Midbrain (tissue), 1 donor: ENCODE measurements around the gene GIPC3.
A peak's percentile ranks its signal among the peaks of the same experiment; 100 is the strongest.
"Not testable (repeated sequence)": the region's sequence is repeated elsewhere in the genome, so short reads cannot be mapped to it uniquely, and the experiment has no call there.

Experiments
- DNase-seq: peaks from one replicate; lab custom pipeline; 2025; lab: John Stamatoyannopoulos, UW

Gene GIPC3

DNA sequence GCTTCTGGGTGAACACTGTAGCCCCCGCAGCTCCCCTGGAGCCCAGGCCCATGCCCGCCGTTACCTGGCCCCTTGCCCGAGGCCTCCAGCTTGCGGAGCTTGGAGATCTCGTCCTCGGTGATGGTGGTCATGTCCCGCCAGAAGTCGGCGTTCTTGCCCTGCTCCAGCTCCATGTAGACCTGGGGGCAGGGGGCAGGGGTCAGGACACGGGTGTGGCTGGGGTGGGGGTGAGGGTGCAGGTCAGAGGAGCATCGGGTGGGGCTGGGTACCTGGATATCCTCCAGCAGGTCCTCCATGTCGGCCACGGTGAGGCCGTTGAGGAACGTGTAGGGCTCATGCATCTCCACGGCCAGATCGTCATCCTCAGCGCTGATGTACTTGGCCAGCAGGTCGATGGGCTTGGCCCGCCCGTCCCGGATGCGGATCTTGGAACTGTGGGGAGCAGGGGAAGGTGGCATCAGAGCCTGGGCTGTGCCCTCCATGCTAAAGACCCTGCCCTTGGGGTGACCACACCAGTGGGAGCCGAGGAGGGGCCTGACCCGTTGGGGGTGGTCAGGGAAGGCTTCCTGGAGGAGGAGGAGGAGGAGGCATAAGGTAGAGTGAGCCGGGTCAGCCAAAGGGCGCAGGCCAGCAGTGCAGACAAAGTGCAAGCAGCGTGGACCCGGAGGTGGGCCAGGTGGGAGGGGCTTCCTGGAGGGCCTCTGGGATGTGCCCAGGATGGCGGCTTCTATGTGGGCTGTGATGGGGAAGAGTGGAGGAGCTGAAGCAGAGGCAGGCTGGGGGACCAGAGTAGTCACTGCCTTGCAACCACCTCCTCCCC is 33.7 kb downstream of the GIPC3 start:
- no peak for DNase-seq

DNA sequence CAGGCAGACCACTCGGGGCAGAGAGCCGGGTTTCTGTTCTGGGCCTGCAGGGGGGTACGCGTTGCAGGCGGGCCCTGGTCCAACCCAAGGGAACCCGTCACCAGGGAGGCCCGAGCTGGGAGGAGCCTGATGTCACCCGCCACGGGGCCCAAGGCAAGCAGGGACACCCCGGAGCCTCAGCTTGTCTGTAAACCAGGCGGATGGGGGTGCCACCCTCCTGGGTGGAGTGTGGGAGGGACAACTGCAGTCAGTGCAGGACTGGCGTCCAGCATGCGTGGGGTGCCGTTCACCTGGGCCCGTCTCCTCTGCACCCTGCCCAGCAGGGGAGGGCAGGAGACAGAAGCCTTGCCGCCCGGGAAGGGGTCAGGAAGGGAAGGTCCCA is 34.3 kb downstream of the GIPC3 start:
- no peak for DNase-seq

- no peak for DNase-seq
These were observed 35.0 kb downstream of the GIPC3 start for GRCh38 chr19:3620145-3620816.

GRCh38 chr19:3620817-3621547 is 35.7 kb downstream of the GIPC3 start:
- no peak for DNase-seq

- no peak for DNase-seq
These were observed 36.4 kb downstream of the GIPC3 start for GRCh38 chr19:3621689-3622088.

DNA sequence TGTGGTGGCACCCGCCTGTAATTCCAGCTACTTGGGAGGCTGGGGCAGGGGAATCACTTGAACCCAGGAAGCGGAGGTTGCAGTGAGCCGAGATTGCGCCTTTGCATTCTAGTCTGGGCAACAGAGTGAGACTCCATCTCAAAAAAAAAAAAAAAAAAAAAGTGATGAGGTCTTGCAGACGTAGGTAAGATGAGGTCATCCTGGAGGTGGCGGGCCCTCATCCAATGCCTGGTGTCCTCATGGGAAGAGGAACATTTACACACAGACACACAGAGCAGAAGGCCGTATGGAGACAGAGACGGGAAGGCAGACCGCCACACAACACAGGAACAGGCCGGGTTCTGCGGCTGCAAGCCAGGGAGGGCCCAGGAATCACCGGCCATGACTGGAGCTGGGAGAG is 36.9 kb downstream of the GIPC3 start:
- no peak for DNase-seq

DNA sequence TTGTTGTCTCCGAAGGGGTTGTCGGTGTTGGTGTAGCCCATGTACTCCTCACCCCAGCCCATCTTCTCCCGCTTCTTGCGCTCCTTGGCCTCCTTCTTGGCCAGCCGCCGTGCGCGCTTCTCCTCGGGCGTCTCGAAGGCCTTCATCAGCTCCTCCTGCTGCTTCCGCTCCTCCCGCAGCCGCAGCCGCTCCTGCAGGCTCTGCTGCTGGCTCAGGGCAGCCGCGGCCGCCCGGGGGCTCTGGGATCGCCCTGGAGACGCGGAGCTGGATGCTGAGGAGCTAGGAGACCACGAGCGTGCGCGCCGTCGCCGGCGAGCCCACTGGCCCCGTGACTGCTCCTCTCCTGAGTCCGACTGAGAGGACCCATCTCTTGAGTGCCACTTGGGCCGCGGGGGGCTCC is 38.4 kb downstream of the GIPC3 start:
- no peak for DNase-seq

GRCh38 chr19:3625996-3626472 is 40.8 kb downstream of the GIPC3 start:
- DNase-seq = no peak

DNA sequence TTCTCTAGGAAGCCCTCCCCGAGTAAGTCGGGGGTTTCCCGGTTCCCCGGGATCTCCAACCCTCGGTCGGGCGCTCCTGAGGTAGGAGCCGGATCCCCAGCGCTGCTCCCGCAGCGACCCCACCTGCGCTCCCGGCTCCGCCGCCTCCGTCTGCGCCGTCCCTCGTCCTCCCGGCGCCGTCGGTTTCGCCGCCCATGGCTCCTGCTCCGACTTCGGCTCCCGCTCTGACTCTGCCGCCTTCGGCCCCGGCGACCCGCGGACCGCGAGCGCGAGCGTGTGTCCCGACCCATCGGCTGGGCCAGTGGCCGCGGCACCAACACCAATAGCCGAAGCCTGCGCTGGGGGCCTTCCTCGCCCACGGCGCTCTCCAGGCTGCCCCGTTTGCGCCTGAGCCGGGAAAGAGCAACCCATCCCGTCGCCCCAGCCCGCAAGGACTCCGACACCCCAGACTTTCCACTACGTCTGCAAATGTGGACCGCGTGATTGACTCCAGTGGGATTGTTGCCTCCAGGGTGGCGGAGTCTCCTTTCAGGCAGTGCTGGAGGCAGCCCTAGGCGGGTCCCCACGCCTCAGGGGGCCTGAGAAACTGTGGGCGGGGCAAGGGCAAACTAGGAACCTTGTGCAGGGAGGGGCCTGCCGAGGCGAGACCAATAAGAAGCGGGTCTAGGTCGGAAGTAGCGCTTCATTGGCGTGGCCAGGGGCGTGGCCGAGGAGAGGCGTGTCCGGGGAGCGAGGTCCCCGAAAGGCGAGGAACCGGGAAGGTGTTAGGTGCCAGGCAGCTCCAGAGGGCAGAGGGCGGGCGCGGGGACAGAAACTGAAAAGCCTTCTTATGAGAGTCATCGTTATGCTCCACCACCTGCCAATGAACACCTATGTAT is 41.4 kb downstream of the GIPC3 start, which contains the start of gene CACTIN:
TSS of gene CACTIN (minus strand) at position 318 of the 878 bp plus-strand sequence. CDS start at position 290, 28 bp downstream.
- DNase-seq = peak; percentile 98

DNA sequence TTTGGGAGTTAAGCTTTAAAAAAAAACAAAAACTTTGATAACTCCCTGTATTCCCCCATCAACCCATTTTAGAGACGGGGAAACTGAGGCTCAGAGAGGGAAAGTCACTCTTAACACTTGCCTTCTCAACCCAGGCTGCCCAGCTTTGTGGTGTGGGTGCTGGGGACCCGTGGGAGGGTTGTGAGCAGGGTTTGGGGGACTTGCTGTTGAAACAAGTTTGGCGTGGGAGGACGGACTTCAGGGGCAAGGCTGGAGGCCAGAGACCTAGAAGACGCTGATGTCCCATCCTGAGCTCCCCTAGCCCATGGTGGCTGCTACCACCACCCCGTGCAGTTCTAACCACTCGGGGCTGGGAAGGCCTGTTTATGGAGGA is 42.1 kb downstream of the GIPC3 start:
- no peak for DNase-seq

GRCh38 chr19:3628766-3629165 is 43.5 kb downstream of the GIPC3 start:
- DNase-seq = not testable (repeated sequence)

DNA sequence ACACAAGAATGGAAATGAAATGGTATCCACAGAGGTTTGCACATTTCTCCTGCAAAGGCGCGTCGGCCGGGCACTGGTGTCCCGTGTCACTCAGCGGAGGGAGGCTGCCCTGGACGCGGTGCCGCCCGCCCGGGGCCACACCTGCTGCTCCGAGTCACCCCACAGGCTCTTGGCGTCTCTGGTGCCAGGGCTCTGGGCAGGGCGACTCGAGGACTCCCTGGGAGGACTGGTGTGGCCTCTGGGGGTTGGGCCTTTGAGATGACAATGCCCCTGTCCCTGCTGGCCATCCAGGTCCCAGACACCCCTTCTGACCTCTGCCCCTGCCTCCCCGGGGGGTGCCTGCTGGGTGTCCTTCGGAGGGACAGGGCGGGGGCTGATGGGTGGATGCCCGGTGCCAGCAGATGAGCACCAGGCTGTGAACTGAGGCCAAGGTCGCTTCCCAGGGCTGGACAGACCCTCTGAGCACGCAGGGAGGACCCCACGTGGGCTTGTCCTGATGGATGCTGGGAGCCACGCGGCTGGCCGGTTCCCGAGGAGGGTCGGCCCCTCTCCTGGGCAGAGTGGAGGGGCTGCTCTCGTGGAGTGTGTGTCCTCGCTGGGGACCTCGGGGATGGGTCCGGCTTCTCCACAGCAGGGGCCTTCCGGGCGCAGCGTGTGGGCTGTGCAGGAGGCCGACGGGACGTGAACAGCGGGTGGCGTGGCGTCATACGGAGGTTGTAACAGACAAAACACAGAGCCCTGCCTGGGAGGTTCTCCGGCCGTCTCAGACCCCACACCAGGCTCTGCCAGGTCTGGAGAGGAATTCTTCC is 46.0 kb downstream of the GIPC3 start:
- no peak for DNase-seq

DNA sequence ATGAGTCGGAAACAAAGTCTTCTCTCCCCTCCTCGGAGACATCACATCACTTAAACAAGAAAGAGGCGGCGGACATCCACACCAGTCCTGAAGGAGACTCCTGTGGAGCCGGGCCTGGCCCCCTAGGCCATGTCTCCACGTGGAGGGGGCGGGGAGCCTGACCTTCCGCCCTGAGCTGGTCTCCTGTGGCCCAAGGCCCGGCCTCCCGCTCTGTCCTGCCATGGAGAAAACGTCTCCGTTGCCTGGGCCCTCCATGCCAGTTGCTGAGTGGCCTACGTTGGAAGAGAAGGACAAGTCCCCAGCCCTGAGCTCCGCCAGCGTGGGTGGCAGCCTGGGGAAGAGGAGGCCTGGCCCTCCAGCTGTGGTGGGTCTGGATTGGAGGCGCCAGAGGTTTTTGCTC is 46.8 kb downstream of the GIPC3 start:
- DNase-seq = no peak

DNA sequence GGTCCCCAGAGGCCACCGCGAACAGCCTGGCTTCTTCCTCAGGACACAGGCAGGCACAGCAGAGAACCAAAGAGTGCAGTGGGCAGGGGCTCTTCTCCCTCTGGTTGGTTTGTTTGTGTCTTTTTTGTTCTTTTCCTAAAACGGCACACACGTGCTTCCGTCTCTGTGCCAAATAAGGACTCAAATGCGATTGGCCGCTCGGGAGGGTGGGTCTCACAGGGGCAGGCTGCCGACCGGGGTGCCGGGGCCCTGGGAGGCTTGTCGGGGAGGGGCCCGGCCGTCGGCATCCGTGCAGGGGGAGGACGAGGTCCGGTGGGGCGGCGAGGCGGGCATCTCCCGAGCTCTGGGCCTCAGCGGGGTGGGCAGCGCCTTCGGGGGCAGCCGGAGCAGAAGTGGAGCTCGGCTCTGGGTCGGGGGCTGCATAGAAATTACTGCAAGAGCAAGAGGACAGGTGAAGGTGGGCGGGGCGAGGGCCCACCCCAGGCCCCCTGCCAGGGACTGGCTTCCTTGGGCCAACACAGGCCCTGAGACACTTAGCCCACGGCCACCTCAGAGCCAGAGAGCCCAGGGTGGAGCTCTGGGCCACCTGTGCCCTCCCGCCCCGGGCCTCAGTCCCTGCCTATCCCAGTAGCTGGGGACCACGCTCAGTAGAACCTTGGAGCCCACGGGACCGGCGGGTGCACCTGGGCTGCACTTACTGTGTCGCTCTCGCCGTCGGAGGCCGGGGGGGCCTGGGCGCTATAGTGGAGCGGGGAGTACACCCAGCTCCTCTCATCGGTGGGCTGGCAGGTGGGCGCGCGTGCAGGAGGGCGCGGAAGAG is 47.7 kb downstream of the GIPC3 start:
- peak; percentile 61 for DNase-seq

- DNase-seq = no peak
These were observed 48.3 kb downstream of the GIPC3 start for GRCh38 chr19:3633559-3633988.

GRCh38 chr19:3634496-3635045 is 49.3 kb downstream of the GIPC3 start:
- DNase-seq = no peak

GRCh38 chr19:3636506-3636905 is 51.2 kb downstream of the GIPC3 start:
- no peak for DNase-seq

DNA sequence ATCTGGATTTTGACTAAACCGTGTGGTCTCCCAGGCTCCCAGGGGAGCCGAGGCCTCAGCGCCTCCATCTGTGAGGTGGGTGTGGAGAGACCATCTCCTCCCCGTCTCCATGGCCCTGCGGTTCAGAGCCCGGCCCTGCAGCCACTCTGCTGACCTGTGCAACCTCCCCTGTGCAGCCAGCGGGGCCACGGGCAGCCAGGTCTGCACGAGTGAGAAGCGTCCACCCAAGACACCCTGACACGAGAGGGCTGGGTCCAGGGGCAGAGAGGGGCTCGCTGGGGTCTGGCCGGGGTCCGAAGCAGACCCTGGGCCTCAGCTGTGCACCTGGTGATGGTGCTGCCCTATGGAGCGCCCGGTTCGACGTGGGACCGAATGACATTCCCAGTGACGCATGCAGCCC is 51.7 kb downstream of the GIPC3 start:
- DNase-seq = no peak

DNA sequence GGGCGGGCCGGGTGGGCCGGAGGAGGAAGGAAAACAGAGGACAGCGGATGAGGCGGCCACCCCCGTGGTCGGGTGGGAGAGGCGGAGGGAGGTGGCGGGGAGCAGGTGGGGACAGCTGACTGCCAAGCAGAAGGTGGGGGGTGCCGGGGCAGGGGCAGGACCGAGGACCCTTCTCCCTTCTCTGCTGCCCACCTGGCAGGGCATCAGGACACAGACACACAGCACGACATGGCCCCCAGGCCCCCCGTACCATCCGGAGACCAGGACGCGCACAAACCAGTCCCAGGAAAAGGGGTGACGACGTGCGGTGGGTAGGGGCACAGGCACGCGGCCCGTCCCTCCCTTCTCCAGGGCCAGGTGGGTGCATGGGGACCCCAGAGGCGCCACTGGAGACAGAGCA is 52.3 kb downstream of the GIPC3 start:
- DNase-seq = no peak
